Measurements from ENCODE around the gene MNT.

The MNT gene

DNA sequence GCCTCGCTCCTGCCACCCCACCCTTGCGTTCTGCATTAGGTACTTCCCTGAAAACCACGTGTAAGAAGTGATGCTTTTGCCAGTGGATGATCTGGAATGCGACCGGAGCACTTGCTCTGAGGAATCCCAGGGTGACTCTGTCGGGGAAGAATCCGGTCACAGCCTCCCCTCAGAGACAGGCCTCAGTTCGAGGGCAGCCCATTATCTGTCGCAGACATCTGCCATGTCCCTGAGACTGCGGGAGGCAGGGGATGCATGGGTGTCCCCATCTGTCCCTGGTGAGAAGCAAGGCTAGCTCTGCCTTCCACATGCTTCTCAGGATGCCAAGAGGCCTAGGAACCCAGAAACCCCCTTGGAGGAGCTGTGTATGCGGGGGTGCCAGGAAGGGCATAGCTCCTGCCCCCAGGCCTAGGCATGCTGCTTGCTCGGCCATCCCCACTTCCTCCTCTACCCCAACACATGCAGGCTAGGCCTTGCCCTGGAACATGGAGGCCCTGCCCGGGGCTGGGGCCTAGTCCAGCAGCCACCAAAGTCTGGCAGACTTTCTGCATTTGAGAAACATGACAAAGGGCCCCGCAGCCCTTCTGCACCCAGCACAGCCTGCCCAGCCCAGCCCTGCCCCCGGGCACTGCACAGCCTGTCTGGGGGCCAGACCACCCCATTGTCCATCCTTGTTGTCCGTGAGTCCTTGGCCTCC is 20.5 kb downstream of the MNT start:
- no peak for DNase-seq

DNA sequence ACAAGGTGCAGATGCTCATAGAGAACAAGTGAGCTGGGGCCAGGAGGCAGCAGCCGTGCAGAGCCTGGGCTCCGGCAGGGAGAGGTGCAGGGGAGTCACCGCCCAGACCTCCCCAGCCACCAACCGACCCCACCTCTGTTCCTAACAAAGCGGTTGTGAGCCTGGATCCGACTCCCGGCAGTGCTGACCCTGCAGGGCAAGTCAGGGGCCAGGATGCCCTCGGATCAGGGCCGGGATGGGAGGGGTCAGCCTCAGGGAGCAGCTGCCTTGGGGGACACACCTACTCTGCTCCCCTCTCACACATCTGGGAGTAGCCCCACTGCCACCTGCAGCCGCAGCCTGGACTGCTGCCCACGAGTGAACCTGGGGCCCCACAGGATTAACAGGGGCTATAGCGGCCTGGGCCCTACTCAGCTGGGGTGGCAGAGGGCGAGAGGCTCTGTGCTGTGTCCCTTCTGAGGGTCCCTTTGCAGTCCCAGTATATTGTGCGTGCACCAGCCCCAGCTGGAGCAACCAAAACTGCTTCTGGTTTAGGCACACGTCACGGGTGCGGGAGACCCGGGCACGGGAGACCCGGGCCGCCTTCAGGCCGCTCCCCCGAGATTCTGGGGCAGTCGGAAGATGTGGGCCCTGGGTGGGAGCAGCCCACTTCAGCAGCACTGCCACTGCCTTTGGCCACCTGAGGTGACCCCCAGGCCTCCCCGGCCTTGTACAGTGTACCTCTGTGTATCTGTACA is 21.2 kb downstream of the MNT start:
- DNase-seq: no peak

DNA sequence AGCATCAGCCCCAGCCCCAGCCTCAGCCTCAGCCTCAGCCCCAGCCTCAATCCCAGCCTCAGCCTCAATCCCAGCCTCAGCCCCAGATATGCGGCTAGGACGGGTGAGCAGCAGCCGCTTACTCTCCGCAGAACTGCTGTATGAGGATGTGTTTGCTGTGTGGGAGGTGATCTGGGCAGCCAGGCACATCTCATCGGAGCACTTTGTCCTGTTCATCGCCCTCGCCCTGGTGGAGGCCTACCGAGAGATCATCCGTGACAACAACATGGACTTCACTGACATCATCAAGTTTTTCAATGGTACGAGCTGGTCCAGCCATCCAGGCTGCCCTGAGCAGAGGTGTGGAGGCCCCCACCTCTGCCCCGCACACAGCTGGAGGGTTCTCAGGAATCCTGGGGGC is 22.0 kb downstream of the MNT start:
- no peak for DNase-seq

DNA sequence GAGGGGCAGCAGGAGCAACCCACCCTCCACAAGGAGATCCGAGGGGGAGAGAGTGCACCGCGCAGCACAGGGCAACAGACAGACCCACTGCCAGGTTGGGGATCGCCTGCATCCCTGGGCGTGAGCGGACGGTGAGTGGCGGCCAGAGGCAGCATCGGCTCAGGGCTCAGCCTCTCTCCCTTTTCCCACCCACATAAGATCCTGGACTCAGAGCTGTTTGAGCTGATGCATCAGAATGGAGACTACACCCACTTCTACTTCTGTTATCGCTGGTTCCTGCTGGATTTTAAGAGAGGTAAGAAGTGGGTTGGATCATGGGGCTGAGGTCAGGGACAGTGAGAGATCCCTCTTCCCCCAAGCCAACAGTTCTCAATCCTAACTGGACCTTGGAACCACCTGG is 23.2 kb downstream of the MNT start:
- no peak for DNase-seq

DNA sequence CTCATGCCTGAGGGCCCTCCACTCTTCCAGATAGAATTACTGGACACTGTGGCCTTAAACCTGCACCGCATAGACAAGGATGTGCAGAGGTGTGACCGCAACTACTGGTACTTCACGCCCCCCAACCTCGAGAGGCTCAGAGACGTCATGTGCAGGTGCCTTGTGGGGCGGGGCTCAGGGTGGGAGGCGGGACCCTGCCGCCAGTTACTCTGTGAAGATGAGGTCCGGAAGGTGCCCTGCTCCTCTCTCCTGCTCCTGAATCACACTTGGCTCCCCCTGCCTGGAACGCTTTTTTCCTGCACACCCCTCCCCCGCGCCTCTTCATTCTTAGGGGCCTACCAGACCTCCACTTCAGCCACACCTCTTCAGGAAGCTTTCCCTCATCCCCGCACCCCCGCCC is 24.8 kb downstream of the MNT start:
- DNase-seq: no peak

DNA sequence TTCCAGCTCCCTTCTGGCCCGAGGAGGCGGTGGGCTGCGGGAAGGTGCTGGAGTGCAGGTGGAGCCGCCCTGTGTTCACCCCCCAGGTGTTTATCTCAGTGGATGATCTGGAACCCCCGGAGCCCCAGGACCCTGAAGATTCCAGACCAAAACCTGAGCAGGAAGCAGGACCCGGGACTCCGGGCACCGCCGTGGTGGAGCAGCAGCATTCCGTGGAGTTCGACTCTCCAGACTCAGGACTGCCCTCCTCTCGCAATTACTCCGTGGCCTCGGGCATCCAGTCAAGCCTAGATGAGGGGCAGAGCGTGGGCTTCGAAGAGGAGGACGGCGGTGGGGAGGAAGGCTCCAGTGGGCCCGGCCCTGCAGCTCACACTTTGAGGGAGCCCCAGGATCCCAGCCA is 25.5 kb downstream of the MNT start:
- DNase-seq: no peak

DNA sequence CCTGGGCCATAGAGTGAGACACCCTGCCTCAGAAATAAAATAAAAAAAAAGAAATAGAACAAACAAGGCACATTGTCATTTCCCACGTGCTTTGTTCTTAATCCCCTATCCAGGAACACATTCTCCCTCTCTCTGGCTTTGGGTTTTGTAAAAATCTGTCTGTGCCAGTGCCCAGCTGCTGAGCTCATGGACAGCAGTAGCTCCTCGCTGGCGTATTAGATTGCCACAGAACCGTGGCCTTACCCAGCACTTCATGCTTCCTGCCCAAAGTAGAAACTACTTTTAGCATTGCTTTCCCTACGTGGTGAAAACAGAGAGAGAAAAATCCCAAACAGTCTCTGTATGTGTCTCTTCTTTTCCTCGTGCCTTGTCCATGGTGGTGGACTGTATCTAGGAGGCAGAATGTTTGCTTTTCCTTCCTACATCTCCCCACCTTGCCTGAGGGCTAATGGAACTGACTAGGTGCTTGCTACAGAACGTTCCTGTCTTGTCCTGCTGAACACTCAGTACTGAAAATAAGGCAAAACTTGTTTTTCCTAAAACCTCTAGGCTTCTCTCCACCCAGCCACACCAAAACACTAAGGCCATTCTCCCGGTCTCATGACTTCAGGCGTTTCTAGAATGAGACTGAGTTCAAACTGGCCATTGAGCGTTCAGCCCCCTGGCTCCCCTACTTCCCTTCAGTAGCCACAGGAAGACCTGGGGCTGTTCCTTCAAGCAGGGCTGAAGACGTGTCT is 26.1 kb downstream of the MNT start:
- DNase-seq: no peak

DNA sequence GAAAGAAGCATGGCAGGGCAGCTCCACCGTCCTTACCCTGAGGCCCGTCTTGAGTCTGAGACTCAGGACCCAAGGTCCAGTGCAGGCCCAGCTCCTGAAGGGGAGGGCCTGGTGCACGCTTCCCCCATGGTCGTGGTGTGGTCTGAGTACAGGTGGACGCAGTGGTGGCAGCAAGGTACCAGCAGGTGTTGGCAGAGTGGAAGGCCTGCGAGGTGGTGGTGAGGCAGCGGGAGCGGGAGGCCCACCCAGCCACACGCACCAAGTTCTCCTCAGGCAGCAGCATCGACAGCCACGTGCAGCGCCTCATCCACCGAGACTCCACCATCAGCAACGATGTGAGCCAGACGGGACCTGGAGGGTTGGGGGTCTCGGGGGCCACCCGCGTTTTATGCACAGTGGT is 27.7 kb downstream of the MNT start:
- no peak for DNase-seq

DNA sequence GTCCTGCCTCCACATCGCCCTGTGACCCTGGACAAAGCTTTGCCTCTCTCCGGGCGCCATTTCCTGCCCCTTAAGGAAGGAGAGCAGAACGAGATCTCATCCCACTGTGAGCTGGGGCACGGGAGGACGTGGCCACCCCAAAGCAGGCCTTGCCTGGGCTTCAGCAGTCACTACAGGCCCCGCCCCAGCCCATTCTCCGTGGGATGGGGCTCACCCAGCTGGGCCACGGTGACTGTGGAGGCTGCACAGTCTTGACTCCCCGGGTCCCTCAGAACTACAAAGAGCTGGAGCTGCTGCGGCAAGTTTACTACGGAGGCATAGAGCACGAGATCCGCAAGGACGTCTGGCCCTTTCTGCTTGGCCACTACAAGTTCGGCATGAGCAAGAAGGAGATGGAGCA is 28.2 kb downstream of the MNT start:
- no peak for DNase-seq

DNA sequence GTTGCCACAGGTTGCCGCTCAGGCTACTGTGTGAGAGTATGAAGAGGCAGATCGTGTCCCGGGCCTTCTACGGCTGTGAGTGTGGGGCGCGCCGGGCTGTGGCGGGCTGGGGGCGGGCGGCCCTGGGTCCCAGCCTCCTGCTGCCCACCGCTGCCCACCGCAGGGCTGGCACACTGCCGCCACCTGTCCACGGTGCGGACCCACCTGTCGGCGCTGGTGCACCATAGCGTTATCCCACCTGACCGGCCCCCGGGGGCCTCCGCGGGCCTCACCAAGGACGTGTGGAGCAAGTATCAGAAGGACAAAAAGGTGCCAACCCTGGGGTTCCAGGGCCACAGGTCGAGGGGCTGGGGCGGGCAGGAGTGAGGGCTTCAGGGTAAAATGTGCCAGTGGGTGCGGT is 28.7 kb downstream of the MNT start:
- no peak for DNase-seq

DNA sequence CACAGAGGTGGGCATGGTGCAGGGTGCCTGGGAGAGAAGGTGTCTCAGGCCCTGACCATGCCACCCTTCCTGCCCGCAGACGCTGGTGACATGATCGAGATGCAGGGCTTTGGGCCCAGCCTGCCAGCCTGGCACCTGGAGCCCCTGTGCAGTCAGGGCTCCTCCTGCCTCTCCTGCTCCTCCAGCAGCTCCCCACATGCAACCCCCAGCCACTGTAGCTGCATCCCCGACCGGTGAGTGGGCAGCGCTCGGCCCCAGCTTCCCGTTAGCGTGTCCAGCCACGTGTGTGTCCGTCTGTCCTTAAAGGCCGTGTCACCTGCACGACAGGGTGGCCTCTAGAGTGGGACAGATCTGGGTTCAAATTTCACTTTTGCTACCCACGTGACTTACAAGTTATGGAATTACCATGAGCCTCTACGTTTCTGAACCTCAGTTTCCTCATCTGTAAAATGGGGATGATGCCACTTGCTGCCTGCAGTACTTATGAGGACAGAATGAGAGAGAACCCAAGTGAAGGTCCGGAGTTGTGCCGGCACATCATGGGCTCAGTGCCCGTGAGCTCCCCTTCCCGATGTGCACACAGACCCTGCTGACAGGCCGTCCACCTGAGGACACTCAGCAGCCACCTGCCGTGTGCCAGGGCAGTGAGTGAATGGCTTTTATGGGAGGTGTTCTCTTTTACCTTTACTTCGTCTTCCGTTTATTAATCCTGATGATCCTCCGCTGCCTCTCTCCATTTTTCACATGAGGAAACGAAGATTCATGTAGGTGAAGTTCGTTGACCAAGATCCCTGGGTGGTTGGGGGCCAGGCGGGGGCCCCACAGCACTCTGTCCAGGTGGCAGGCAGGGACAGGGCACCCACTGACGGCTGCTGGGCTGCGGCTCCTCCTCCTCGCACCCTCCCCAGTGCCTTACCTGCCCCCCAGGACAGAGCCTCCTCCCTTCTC is 29.4 kb downstream of the MNT start:
- DNase-seq: no peak

DNA sequence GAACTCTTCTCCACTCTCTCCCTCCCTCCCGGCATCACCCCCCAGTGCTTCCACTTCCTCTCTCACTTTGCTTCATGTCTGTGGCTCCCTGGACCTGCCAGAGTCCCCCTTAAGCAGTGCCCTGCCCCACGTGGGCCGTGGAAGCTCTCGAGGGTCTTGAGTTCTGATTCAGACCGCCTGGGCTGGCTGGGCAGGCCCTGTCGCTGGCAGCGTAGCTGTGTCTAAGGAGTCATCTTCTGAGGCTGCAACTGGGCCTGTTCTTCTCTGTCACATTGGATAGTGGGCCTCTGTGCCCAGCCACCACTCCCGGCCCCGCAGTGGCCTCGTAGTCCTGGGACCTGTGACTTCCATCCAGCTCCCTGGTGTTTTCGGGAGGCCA is 30.7 kb downstream of the MNT start:
- no peak for DNase-seq

DNA sequence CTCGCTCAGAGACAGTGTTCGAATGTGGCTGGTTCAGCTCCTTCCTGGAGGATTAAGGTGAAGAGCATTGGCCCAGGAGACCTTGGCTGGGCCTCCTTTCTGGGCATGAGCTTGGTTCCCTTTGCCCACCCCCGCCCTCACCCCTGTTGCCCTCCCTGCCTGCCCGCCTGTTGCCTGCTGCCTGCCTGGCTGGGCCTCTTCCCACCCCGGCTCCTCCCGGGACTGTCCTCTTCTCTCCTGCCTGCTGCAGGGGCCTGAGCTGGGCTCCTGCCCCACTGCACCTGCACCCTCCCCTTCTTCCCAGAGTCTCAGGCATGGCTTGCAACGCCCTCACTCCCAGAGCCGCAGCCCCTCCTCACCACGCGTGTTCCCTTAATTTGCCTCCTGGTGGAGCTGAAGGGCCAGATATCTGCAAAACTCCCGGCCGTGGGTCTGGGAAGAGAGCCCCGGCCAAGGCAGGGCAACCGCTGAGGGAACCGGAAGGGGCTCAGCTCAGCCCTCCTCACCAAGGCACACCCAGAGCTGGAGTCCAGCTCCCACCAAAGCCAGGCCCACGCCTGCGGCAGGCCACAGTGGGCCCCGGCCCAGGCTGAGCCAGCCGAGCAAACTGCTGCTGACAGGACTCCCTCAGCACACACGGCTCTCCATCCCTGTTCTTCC is 31.2 kb downstream of the MNT start:
- DNase-seq: no peak

DNA sequence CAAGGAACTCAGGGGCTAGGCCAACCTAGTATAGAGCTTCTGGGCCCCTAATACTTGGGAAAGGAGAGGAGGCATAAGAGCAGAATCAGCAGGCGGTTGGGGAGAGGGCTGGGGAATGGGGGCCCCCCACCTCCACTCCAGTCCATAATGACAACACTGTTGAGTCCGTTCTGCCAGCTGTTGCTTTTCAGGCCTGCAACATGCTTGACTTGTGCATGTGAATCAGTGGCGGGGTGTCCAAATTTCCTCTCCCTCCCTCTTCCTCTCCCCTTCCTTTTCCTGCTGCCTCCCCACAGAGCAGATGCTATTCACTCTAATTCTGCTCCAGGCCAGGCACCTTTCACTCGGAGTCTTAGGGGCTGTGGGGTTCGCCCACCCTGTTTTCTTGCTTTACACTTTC is 31.8 kb downstream of the MNT start:
- no peak for DNase-seq

DNA sequence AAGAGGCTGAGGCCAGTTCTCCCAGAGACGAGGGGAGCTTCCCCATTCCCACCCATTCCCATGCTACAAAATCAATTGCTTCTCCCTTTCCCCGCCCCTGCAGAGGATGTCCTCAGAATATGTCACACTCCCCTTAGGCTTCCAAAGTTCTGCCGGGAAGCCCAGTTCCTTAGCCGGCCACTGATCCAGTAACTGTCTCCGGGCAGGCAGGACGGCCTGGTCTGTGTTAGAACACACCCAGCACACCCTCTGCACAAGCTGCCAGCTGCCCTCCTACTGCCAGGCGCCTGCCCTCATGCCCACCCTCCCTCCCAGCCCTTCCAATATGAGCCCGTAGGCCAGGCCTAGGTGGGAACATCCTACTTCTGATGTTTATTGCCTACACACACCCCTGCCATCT is 32.5 kb downstream of the MNT start:
- no peak for DNase-seq

DNA sequence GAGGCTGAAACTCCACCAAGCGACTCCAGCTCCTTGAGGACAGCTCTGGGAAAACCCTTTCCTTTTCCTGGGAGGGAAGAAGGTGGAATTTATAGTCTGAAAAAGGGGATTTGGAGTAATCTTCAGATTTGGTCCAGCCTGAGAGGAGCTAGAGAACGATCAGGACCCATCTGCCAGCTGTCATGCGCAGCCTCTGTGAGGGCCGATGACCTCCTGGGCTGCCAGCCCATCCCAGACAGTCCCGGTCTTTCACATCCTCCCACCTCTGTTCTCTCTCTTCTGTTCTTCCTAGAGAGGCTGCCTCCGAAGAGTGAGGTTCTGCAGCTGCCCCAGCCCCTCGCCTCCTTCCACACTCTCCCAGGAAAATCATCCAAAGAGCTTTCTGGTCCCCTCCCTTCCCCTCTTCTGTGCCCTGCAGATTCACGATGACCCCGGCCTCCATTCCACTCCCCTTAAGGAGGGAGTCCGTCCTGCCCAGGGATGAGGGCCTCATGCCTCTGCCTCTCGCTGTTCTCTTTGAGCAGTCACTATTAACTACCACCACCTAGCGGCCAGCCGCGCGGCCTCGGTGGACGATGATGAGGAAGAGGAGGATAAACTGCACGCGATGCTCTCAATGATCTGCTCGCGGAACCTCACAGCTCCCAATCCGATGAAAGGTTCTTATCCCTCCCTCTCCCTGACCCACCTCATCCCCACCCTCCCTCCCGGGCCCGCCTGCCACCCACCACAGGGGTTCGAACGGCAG is 33.9 kb downstream of the MNT start:
- no peak for DNase-seq

DNA sequence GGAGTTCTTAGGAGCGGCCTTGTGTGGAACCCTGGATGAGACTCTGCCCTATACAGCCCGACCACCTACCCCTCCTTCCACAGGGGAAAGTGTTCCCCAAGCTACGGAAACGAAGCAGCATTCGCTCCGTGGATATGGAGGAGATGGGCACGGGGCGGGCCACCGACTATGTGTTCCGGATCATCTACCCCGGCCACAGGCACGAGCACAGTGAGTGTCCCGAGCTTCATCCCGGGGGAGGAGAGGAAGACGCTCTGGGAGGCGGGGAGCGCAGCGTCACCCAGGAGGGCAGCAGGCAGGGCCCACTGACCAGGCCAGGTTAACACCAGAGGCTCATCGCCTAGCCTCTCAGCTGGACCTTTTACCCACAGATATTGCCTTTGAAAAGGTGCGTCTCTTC is 35.7 kb downstream of the MNT start:
- DNase-seq: no peak

DNA sequence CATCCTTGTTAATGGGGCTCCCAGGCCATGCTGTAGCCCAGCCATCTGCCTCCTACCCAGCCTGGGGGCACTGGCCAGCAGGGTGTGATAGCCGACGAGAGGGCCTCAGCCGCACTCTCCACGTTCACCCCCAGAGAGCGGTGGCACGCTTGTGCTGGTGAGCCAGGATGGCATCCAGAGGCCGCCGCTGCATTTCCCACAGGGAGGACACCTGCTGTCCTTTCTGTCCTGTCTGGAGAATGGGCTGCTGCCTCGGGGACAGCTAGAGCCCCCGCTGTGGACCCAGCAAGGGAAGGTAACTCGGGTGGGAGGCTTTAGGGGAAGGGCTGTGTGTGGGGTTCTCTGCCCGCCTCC is 36.1 kb downstream of the MNT start:
- no peak for DNase-seq

DNA sequence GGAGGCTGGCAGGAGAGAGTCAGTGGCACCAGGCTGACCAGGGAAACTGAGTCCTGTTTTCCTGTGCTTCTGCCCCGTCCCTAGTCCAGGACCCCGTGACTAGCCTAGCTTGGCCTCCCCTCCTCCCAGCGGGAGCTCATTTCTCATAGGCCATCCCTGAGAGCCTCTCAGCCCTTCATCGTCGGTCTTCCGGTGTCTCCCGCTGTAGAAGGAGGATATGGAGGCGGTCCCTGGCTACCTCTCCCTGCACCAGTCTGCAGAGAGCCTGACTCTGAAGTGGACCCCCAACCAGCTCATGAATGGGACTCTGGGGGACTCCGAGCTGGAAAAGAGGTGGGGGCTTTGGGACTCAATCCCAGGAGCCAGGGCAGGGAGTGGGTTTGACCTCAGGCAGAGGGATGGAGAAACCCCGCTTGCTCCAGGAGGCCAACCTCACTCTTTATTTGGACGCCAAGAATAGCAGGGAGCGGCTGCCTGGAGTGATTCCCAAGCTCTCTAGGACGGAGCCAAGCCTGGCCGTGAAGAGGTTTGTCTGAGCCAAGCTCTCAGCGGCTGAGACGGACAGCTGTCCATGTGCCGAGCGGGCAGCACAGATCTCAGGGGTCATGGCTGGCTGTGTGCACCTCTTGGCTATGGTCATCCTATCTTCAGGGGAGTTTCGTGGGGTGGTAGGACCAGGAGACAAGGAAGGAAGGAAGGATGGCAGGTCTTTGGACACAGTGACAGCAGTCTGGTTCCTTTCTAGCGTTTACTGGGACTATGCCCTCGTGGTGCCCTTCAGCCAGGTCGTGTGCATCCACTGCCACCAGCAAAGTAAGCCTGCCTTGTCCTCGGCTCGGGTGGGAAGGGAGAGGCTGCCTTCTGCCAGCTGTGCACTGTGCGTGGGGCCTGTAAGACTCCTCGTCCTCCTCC is 36.8 kb downstream of the MNT start:
- no peak for DNase-seq

DNA sequence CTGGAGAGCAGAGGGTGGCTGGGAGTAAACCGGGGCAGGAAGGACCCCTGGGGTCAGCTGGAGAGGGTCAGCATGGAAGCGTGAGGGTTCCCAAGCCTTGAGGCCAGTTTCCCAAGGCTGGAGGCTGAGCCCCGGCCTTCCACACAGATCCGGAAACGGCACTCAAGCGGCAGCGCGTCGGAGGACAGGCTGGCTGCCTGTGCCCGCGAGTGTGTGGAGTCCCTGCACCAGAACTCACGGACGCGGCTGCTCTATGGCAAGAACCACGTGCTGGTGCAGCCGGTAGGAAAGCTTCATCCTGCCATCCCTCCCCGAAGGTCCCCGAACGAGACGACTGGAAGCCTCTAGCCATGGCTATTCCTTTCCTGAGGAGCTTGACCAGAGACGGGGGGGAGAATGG is 37.5 kb downstream of the MNT start:
- no peak for DNase-seq

DNA sequence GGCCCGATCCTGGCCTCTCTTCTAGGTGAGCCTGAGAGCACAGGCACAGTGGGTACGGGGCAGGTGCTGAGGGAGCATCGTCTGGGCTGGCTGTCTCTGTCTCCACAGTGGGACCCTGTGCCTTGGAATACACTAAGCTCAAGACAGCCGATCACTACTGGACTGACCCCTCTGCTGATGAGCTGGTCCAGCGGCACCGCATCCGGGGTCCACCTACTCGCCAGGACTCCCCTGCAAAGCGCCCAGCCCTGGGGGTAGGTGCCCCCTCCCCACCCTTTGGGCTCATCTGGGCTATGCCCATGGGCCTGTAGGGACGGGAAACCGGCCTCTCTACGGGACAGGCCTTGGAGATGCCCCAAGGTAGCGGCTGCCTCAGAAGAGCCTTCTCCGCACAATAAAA is 38.0 kb downstream of the MNT start:
- no peak for DNase-seq

Measured in KG1 (cell line).